Smooth muscle cell (in vitro differentiated cells): ENCODE results near the gene LTBP4. TPM values are rescaled to one million over a fixed set of nuclear protein-coding genes. Genes with fewer than 3 reads are reported as not detected.

Experiments
- DNase-seq: peaks from one replicate; lab custom pipeline; 2025; ENCODE audit not compliant: unreplicated experiment; lab: John Stamatoyannopoulos, UW
- H2AFZ ChIP-seq: fragments of 200-600 bp; sonication (generic); 2 replicates; pipeline ENCODE4 v1.6.0; 2016; ENCODE audit warnings: antibody characterized with exemption, low read depth, mild to moderate bottlenecking
- H3F3A ChIP-seq: fragments of 200-600 bp; sonication (generic); 2 replicates; pipeline ENCODE4 v1.6.0; 2017; ENCODE audit warnings: antibody characterized with exemption, low read depth
- H3K27ac ChIP-seq: fragments of 200-600 bp; sonication (generic); 2 replicates; pipeline ENCODE4 v1.5.1; 2016; ENCODE audit warnings: low read depth, mild to moderate bottlenecking
- H3K27me3 ChIP-seq: fragments of 200-600 bp; sonication (generic); 2 replicates; pipeline ENCODE4 v1.6.1; 2016; ENCODE audit warnings: low read depth, mild to moderate bottlenecking
- H3K36me3 ChIP-seq: fragments of 200-600 bp; sonication (generic); 2 replicates; pipeline ENCODE4 v1.5.1; 2016; ENCODE audit warnings: low read depth
- H3K4me1 ChIP-seq: fragments of 200-600 bp; sonication (generic); 2 replicates; pipeline ENCODE4 v1.5.1; 2016; ENCODE audit warnings: low read depth
- H3K4me2 ChIP-seq: fragments of 200-600 bp; sonication (generic); 2 replicates; pipeline ENCODE4 v1.6.0; 2016; ENCODE audit warnings: mild to moderate bottlenecking
- H3K4me3 ChIP-seq: fragments of 200-600 bp; sonication (generic); 2 replicates; pipeline ENCODE4 v1.5.1; 2016; ENCODE audit warnings: mild to moderate bottlenecking
- H3K79me2 ChIP-seq: fragments of 200-600 bp; sonication (generic); 2 replicates; pipeline ENCODE4 v1.6.0; 2016; ENCODE audit warnings: low read depth, mild to moderate bottlenecking
- H3K9ac ChIP-seq: fragments of 200-600 bp; sonication (generic); 2 replicates; pipeline ENCODE4 v1.6.0; 2016; ENCODE audit warnings: low read depth
- H3K9me3 ChIP-seq: fragments of 200-600 bp; sonication (generic); replicated peaks from 2 replicates; pipeline ENCODE4 v1.5.1; 2016; ENCODE audit warnings: low read depth
- H4K20me1 ChIP-seq: fragments of 200-600 bp; sonication (generic); 2 replicates; pipeline ENCODE4 v1.6.0; 2016; ENCODE audit warnings: low read depth
- WGBS: methylation state at CpG from one replicate; pipeline ENCODE4 v1.1.7; 2016; ENCODE audit warnings: low lambda C conversion rate; 5-methylcytosine and 5-hydroxymethylcytosine counted together
- polyA plus RNA-seq: library from polyadenylated mRNA; unstranded; fragments of >200 nt; fragmentation: Nextera tagmentation; extraction: Ambion mirVana; gene quantifications from 2 replicates; pipeline ENCODE4 v1.2.1, GENCODE V29; 2016
- total RNA-seq: library from RNA; depleted of rRNA; stranded (reverse); fragments of >200 nt; gene quantifications from 2 replicates; pipeline ENCODE4 v1.2.3, GENCODE V29; 2014
- TF ChIP-seq, protein P1 (sequence below): fragments of 200-600 bp; sonication (generic); IDR thresholded peaks from 2 replicates; pipeline ENCODE4 v1.5.1; 2017; ENCODE audit warnings: borderline replicate concordance, mild to moderate bottlenecking, antibody characterized with exemption; ENCODE audit not compliant: insufficient read depth, poor library complexity, severe bottlenecking

The LTBP4 gene
- total and polyA plus RNA-seq, 2 experiments from 2014 or later = 38.5 to 188 TPM

DNA sequence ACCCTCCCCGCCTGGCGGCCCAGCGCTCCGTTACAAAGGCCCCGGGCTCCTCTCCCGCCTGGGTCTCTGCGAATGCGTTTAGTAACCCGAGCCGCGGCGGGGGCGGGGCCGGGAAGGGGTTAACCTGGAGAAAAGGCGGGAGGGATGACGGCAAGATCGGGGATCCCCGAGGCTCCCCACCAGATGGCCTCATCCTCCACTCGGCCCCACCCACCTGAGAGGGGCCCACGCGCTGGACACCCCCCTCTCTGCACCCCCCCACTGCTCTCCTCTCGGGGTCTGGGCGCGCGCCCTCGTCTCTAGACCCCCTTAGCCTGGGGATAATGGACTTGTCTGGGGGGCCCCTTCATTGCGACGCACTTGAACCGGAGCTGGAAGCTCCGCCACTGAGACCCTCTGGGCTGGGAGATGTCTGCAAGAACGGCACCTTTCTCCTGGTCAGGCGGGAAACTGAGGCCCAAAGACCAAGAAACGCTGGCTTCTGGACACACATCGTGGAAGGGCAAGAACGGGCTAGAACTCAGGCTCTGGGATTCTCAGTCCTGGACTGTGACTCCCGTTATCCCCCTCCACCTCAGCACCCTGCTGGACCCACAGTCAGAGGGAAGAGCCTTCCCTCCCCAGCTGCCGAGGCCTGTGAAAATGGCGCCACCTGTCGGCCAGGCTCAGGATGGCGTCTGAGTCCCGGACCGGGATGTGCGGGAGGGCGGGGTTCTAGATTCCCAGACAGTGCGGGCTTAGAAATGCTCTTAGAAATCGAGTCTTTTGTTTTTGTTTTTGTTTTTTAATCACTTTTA lies 2.9 kb upstream of the LTBP4 start:
- no peak overlapping the region for H3K9ac ChIP-seq
- TF ChIP-seq, protein P1, sequence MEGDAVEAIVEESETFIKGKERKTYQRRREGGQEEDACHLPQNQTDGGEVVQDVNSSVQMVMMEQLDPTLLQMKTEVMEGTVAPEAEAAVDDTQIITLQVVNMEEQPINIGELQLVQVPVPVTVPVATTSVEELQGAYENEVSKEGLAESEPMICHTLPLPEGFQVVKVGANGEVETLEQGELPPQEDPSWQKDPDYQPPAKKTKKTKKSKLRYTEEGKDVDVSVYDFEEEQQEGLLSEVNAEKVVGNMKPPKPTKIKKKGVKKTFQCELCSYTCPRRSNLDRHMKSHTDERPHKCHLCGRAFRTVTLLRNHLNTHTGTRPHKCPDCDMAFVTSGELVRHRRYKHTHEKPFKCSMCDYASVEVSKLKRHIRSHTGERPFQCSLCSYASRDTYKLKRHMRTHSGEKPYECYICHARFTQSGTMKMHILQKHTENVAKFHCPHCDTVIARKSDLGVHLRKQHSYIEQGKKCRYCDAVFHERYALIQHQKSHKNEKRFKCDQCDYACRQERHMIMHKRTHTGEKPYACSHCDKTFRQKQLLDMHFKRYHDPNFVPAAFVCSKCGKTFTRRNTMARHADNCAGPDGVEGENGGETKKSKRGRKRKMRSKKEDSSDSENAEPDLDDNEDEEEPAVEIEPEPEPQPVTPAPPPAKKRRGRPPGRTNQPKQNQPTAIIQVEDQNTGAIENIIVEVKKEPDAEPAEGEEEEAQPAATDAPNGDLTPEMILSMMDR = peak; percentile 96
- DNase-seq = peak; percentile 85
- H3K27ac ChIP-seq = peak overlapping the region; percentile 13
- peaks cover 13% of the 10 kb centered on the region for H3F3A ChIP-seq
- H3K9me3 ChIP-seq = no peaks in the 10 kb centered on the region
- peak overlapping the region; percentile 89 for H3K4me2 ChIP-seq
- no peaks in the 10 kb centered on the region for H3K36me3 ChIP-seq
- H3K79me2 ChIP-seq = no peaks in the 10 kb centered on the region
- 3% methylated on average over 26 of the region's 46 CpGs for WGBS
- peaks cover 3% of the 10 kb centered on the region for H3K27me3 ChIP-seq
- H3K4me1 ChIP-seq = peaks cover 33% of the 10 kb centered on the region
- H2AFZ ChIP-seq = no peak overlapping the region
- peaks cover 4% of the 10 kb centered on the region for H4K20me1 ChIP-seq
- peak overlapping the region; percentile 47 for H3K4me3 ChIP-seq

DNA sequence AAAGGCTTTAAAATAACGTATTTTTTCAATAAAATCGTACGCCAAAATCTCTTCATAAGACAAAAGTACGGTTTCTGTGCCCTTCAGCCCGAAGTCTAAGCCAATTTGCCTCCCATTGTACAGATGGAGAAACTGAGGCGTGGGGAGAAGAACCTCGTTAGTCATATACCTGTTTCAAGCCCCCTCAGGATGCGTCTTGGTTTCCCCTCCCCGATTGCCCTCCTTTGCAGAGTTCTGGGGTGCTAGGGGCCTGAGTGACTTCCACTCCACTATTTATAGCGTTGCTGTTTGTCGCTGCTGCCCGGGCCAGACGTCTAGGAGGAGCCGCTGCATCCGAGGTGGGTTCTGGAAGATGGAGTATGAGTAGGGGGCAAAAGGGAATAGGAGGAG lies 2.3 kb upstream of the LTBP4 start:
- H3K36me3 ChIP-seq = no peaks in the 10 kb centered on the region
- TF ChIP-seq, protein P1 = no peak
- H3K4me3 ChIP-seq = peak overlapping the region; percentile 21
- no peak overlapping the region for H3K9ac ChIP-seq
- 28% methylated on average over 14 of the region's 15 CpGs for WGBS
- no peak overlapping the region for H3K4me2 ChIP-seq
- H2AFZ ChIP-seq = no peak overlapping the region
- H3K27me3 ChIP-seq = peaks cover 3% of the 10 kb centered on the region
- peaks cover 33% of the 10 kb centered on the region for H3K4me1 ChIP-seq
- no peak overlapping the region for H3K27ac ChIP-seq
- DNase-seq = no peak
- H4K20me1 ChIP-seq = peaks cover 4% of the 10 kb centered on the region
- H3F3A ChIP-seq = peaks cover 13% of the 10 kb centered on the region
- H3K79me2 ChIP-seq = no peaks in the 10 kb centered on the region
- H3K9me3 ChIP-seq = no peaks in the 10 kb centered on the region

DNA sequence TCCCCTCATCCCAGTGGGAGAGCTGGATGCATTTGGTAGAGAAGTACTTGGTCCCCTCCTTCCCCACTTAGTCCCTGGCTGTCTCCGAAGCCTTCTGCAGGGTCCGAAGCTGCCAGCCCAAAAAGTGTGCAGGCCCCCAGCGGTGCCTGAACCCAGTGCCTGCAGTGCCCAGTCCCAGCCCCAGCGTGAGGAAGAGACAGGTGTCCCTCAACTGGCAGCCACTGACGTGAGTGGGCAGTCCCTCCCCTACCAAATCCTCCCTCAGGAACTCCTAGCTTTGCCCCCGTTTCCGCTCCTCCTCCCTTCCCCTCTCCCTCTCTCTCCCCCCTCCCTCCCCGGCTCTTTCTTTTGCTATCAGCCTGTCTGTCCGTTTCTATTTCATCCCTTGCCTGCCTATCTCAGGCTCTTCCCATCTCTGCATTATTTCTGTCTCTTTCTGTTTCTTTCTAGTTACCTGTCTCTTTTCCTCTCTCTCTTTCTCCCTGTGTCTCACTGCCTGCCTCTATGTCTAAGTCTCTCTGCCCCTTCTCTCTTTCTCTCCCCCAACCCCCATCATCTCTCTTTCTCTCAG lies 1.8 kb upstream of the LTBP4 start:
- no peak overlapping the region for H3K27ac ChIP-seq
- peaks cover 3% of the 10 kb centered on the region for H3K27me3 ChIP-seq
- no peaks in the 10 kb centered on the region for H3K79me2 ChIP-seq
- peaks cover 16% of the 10 kb centered on the region for H3F3A ChIP-seq
- peaks cover 4% of the 10 kb centered on the region for H4K20me1 ChIP-seq
- DNase-seq = no peak
- H3K9me3 ChIP-seq = no peaks in the 10 kb centered on the region
- WGBS = 25% methylated on average over 6 of the region's 9 CpGs
- peaks cover 33% of the 10 kb centered on the region for H3K4me1 ChIP-seq
- peak overlapping the region; percentile 26 for H3K4me3 ChIP-seq
- TF ChIP-seq, protein P1 = no peak
- no peak overlapping the region for H3K9ac ChIP-seq
- peak overlapping the region; percentile 94 for H3K4me2 ChIP-seq
- no peaks in the 10 kb centered on the region for H3K36me3 ChIP-seq
- no peak overlapping the region for H2AFZ ChIP-seq
